ENCODE data around the gene ELK3.
A peak's percentile ranks its signal among the peaks of the same experiment; 100 is the strongest.

Gene ELK3

GRCh38 chr12:96193725-96194575 lies at the start of gene ELK3:
TSS of gene ELK3 (plus strand) at chr12:96194375.
- peak within 1 kb of the TSS; percentile 60 for H3K27ac ChIP-seq
- TF ChIP-seq CTCF (conservative IDR thresholded peaks at IDR 0.05) (no peak), ZFX (IDR thresholded peaks at IDR 0.05) (no peak)

- H3K27ac ChIP-seq, result no peak overlapping the region
- TF ChIP-seq ZFX (IDR thresholded peaks at IDR 0.05) (no peak), CTCF (conservative IDR thresholded peaks at IDR 0.05) (no peak)
These were observed 47.4 kb upstream of the ELK3 start for GRCh38 chr12:96146747-96147146.

DNA sequence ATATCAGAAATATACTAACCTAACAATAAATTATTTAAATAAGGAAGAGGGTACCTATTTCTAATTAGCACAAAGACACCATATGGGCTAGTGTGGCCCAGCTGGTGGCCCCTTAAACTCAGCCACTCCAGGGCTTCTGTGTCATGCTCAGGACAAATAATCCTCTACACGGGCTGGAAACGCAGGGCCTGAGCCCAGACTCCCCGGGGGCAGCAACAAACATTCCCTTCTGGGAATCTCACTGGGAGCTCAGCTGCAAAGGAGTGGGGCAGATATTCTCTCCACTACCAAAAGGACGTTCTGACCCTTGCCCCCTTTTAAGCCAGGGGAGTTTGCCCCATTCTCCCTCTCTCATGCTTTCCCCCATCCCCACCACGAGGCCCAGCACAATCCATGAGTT lies 43.7 kb upstream of the ELK3 start:
- no peak for TF ChIP-seq ZFX (IDR thresholded peaks at IDR 0.05)
- TF ChIP-seq CTCF (conservative IDR thresholded peaks at IDR 0.05), result no peak
- no peak overlapping the region for H3K27ac ChIP-seq

- H3K27ac ChIP-seq, result no peak overlapping the region
- TF ChIP-seq ZFX (IDR thresholded peaks at IDR 0.05) (no peak), CTCF (conservative IDR thresholded peaks at IDR 0.05) (no peak)
These were observed 42.0 kb upstream of the ELK3 start for GRCh38 chr12:96152164-96152563.

GRCh38 chr12:96153131-96153725 lies 40.9 kb upstream of the ELK3 start:
- TF ChIP-seq CTCF (conservative IDR thresholded peaks at IDR 0.05) (no peak), ZFX (IDR thresholded peaks at IDR 0.05) (no peak)
- H3K27ac ChIP-seq, result no peak overlapping the region

- H3K27ac ChIP-seq, result no peak overlapping the region
- no peak for TF ChIP-seq CTCF (conservative IDR thresholded peaks at IDR 0.05)
- no peak for TF ChIP-seq ZFX (IDR thresholded peaks at IDR 0.05)
These were observed 39.0 kb upstream of the ELK3 start for GRCh38 chr12:96155181-96155580.

DNA sequence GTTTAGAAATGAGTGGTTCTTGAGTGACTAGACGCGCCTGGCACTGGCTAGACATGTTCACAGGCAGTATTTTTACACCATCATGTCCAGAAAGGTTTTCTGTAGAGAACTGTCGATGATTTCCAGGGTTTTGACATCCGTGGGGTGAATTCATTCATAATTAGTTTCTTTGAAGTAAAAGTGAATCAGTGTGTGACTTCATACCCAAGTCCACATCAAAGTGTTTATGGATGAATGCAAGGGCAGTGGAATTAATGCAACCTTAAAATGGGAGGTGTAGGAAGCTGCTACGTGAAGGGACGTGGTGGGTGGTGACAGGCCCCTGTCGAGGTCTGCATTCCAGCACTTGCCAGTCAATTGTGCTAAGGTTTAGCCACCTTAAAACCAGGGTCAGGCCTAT lies 38.4 kb upstream of the ELK3 start:
- no peak for TF ChIP-seq ZFX (IDR thresholded peaks at IDR 0.05)
- no peak for TF ChIP-seq CTCF (conservative IDR thresholded peaks at IDR 0.05)

More for the DNA sequence above, 38.4 kb upstream of the ELK3 start:
- H3K27ac ChIP-seq, result no peak overlapping the region

Data from C4-2B (cell line).